Inflammatory macrophage treated with lipopolysaccharide for 1 hour (primary cell): ENCODE results near the gene CCDC7.
"Not testable (repeated sequence)": the region's sequence is repeated elsewhere in the genome, so short reads cannot be mapped to it uniquely, and the experiment has no call there.

ENCODE experiments used
- DNase-seq, 2 donors: peaks; one replicate each; pipeline ENCODE4 v3.0.0-alpha.2; 2020 to 2022

Gene CCDC7

GRCh38 chr10:32445740-32446535 lies at the start of gene CCDC7:
TSS of gene CCDC7 (plus strand) at chr10:32446140. CDS start at chr10:32451643, 5,503 bp downstream.
- peak; percentile 87 for DNase-seq

DNA sequence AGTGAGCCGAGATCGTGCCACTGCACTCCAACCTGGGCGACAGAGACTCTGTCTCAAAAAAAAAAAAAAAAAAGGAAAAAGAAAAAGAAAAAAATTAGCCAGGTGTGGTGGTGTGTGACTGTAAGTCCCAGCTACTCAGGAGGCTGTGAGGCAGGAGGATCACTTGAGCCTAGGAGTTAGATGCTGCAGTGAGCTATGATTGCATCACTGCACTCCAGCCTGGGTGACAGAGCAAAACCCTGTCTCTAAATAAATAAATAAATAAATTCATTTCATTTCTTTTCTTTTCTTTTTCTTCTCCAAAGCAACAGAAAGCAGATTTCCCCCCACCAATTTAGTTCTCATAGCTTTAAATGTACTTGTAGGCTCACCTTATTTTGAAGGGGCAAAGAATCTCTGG lies 48.8 kb upstream of the CCDC7 start:
- not testable (repeated sequence) for DNase-seq

GRCh38 chr10:32399720-32400119 lies 46.2 kb upstream of the CCDC7 start:
- not testable (repeated sequence) for DNase-seq

- no peak for DNase-seq
Measured at GRCh38 chr10:32400961-32401360, 45.0 kb upstream of the CCDC7 start.

- DNase-seq = no peak
Measured at GRCh38 chr10:32402499-32402898, 43.4 kb upstream of the CCDC7 start.

DNA sequence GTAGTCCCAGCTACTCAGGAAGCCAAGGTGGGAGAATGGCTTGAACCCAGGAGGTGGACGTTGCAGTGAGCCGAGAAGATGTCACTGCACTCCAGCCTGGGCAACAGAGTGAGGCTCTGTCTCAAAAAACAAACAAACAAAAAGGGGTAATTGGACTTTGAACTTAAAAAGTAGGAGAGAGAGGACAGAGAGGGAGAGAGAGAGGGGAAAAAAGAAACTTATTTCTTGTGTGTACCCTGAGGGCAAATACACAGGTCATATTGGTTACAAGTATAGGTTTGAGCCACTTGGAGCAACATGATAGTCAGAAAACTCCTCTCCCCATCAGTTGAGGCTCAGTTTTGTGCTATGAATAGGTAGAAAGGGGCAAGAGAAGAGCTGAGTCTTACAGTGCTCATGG lies 42.8 kb upstream of the CCDC7 start:
- no peak for DNase-seq

DNA sequence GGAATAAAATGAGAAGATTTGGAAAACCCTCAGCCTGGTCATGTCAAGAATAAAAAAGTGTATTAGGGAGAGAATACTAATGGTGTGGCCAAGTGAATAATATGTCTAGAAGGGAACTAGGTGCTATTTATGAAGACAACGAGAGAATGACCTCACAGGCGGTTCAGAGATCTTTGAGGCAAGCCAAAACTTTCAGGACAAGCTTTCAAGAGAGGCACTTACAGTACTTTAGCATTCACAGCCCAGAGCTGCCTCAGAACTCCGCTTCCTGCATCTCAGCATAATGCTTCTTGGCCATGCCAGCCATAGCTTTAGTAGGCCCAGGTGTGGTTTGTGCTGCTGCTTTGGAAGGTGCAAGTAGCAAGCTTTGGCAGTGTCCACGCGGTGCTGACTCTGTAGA lies 37.2 kb upstream of the CCDC7 start:
- no peak for DNase-seq

GRCh38 chr10:32409741-32410140 lies 36.2 kb upstream of the CCDC7 start:
- DNase-seq = no peak

- DNase-seq = no peak
Measured at GRCh38 chr10:32410569-32410968, 35.4 kb upstream of the CCDC7 start.

- no peak for DNase-seq
Measured at GRCh38 chr10:32411797-32412498, 34.0 kb upstream of the CCDC7 start.

DNA sequence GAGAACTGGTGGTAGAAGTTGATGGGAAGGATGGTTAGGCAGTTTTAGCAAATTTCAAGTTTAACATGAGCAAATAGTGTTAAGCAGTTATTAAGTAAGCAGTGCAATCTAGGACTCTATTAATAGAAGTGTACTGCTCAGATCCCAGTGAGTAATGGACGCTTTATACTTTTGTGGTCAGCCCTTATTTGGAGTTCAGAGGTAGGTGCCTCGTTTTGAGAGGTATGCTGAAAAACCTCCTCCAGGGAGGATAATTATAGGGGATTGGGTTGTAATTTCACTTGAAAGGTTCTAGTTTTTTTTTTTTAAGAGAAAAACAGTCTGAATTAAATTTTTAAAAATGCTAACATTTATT lies 33.5 kb upstream of the CCDC7 start:
- DNase-seq = no peak

DNA sequence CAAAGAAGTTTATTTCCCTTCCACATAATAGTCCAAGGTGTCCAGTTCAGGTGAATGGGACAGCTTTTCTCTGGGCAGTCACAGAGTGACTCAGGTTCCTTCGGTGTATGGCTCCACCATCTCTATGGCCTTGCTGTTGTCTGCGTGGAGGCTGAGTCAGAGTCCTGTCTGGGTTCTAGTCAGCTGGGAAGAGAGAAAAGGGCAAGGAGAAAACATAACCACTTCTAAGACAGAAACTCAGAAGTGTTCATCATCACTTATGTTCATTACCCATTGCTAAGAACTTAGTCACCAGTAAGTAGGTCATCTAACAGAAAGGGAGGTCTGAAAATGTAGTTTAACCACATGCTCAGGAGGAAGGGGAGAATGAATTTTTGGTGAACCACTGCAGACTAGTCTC lies 32.4 kb upstream of the CCDC7 start:
- DNase-seq = no peak

- no peak for DNase-seq
Measured at GRCh38 chr10:32415361-32415760, 30.6 kb upstream of the CCDC7 start.

DNA sequence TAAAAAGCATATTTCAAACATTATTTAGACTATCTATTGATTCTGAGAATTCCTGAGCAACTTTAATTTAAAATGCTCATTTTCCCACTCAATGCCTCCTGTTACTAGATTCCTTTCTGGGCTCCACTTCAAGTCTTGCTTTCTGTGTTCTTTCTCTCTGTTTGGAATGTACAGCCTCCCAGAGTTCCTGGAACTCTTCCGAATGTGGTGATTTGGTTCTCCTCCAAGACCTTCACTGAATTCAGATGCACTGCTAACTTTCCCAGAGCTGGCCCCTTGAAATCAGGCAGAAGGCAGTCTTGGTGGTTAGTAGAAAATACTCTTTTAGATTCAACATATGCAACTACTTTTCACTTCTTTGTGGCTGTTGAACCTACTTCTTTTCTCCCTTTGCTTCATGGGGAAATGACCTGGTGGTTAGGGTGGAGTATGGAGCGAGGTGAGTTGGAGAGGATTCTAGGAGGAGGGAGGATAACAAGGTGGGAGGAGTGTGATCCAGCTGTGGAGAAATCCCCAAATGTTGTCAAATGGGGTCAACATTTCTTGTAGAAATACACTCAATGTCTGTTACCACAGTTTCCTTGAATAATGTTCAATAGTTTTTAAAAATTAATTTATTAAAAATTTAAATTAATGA lies 27.9 kb upstream of the CCDC7 start:
- DNase-seq = no peak

- no peak for DNase-seq
Measured at GRCh38 chr10:32418572-32418971, 27.4 kb upstream of the CCDC7 start.

- no peak for DNase-seq
Measured at GRCh38 chr10:32419615-32420014, 26.3 kb upstream of the CCDC7 start.

GRCh38 chr10:32426186-32426585 lies 19.8 kb upstream of the CCDC7 start:
- no peak for DNase-seq

DNA sequence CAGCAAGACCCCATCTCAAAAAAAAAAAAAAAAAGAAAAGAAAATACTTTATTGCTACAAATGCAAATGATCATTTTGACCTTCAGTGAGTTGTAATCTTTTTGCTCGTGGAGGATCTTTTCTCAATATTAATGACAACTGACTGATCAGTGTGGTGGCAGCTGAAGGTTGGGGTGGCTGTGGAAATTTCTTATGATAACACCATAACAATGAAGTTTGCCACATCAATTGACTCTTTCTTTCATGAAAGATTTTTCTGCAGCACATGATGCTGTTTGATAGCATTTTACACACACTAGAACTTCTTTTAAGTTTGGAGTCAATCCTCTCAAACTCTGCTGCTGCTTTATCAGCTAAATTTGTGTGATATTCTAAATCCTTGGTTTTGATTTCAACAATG lies 12.4 kb upstream of the CCDC7 start:
- no peak for DNase-seq

- no peak for DNase-seq
Measured at GRCh38 chr10:32436215-32436614, 9.7 kb upstream of the CCDC7 start.

- DNase-seq = no peak
Measured at GRCh38 chr10:32437334-32437733, 8.6 kb upstream of the CCDC7 start.

DNA sequence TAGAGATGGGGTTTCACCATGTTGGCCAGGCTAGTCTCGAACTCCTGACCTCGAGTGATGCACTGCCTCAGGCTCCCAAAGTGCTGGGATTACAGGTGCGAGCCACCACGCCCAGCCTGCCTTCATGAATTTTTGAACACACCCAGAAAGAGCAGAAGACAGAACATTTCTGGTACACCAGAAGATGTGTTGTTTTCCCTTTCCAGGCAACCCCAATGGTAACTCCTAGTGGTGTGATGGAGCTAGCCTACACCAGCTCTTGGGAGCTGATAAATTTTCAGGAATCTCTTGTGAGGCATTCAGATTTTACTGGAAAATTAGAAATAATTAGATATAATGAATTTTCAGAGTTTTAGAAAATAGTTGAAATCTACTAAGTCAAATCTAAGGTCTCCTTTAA lies 904 bp upstream of the CCDC7 start:
- DNase-seq = peak in 1 of 2 donors; percentile 1

DNA sequence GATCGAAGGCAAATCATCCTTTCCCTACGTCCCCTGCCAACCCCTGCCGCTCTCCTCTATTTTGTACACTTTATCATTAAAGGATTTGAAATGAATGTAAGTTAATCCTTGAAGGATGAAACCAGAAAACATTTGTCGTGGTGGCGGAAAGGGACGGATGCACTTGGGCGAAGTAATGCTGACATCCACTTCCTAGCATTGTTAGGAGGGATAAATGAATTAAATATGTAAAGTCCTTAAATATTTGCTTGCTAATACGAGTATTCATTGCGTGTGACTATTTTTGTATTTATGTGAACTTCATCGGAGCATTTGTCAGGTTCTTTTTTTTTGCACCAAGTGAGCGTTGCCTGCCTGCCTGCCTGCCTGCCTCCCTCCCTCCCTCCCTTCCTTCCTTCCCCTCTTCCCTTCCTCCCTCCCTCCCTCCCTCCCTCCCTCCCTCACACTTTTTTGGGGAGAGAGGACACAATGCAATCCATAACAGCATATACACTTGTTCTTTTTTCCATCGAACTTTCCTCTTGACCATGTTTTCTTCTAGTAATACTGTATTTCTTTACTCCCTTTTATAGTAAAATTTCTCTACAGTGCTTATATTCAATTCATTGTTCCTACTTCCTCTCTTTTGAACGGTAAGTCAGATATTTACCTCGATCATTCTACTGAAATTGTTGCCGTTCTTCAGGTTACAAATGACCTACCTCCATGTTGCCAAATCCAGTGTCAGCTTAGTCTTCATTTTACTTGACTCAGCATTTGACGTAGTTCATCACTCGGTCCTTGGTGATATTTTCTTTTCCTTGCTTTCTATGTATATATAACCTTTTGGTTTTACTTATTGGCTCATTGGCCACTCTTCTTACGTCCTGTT lies 831 bp downstream of the CCDC7 start:
- peak in 1 of 2 donors; percentile 4 for DNase-seq

GRCh38 chr10:32454148-32454547 lies 8.2 kb downstream of the CCDC7 start:
- no peak for DNase-seq
